NCI-H774 (cell line): ENCODE data around the gene HTN1.
"Not testable (repeated sequence)": the region's sequence is repeated elsewhere in the genome, so short reads cannot be mapped to it uniquely, and the experiment has no call there.

Experiments used
- DNase-seq: peaks from one replicate; lab custom pipeline; 2025; lab: John Stamatoyannopoulos, UW

The HTN1 gene

GRCh38 chr4:70050138-70050537 is at the start of gene HTN1:
Gene HTN1, plus strand, starts transcription at chr4:70050438. Its CDS starts 2,639 bp downstream, at chr4:70053077.
- not testable (repeated sequence) for DNase-seq

GRCh38 chr4:70000711-70001110 is 49.5 kb upstream of the HTN1 start:
- no peak for DNase-seq

GRCh38 chr4:70002507-70002906 is 47.7 kb upstream of the HTN1 start:
- no peak for DNase-seq

GRCh38 chr4:70008771-70009170 is 41.5 kb upstream of the HTN1 start:
- no peak for DNase-seq

GRCh38 chr4:70019006-70019405 is 31.2 kb upstream of the HTN1 start:
- not testable (repeated sequence) for DNase-seq

GRCh38 chr4:70023218-70023617 is 27.0 kb upstream of the HTN1 start:
- no peak for DNase-seq

- DNase-seq, result no peak
Measured at GRCh38 chr4:70027011-70027410, 23.2 kb upstream of the HTN1 start.

- DNase-seq, result not testable (repeated sequence)
Measured at GRCh38 chr4:70028159-70028558, 22.1 kb upstream of the HTN1 start, which contains the start of gene HTN3. Gene HTN3, plus strand, starts transcription at chr4:70028459. Its CDS starts 2,282 bp downstream, at chr4:70030741.

GRCh38 chr4:70037559-70037958 is 12.7 kb upstream of the HTN1 start:
- not testable (repeated sequence) for DNase-seq

GRCh38 chr4:70039928-70040327 is 10.3 kb upstream of the HTN1 start:
- DNase-seq, result not testable (repeated sequence)

GRCh38 chr4:70041652-70042286 is 8.5 kb upstream of the HTN1 start:
- DNase-seq, result no peak

GRCh38 chr4:70056534-70056933 is 6.3 kb downstream of the HTN1 start:
- DNase-seq, result not testable (repeated sequence)

- no peak for DNase-seq
Measured at GRCh38 chr4:70057651-70058050, 7.4 kb downstream of the HTN1 start.

- no peak for DNase-seq
Measured at GRCh38 chr4:70059149-70059548, 8.9 kb downstream of the HTN1 start.

- no peak for DNase-seq
Measured at GRCh38 chr4:70062000-70062399, 11.8 kb downstream of the HTN1 start.

GRCh38 chr4:70080205-70080604 is 30.0 kb downstream of the HTN1 start:
- no peak for DNase-seq

GRCh38 chr4:70099206-70099605 is 49.0 kb downstream of the HTN1 start:
- no peak for DNase-seq
